ENCODE measurements around the gene HCK. TPM values are rescaled to one million over a fixed set of nuclear protein-coding genes. Genes with fewer than 3 reads are reported as not detected.

HCK gene
- polyA plus RNA-seq, 2 of the 4 experiments (the other 2 are of a cell fraction): 0.06 TPM; not detected in 1

DNA sequence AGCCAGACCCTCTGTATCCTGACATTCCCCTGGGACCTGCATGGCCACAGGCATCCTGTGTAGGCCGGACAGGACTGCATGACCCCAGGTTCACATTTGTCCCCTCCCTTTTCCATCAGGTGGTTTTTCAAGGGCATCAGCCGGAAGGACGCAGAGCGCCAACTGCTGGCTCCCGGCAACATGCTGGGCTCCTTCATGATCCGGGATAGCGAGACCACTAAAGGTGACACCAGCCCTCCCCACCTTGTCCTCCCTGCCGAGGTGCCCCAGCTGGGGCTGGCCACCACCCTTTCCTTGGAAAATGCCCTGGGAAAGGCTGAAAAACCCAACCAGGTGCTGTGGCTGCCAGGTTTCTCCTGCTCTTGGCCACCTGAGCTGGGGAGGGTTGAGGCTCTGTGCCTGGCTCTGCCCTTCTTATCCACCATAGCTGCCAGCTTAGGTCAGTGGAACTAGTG is 27.6 kb downstream of the HCK start:
- TF ChIP-seq JUN (IDR thresholded peaks at IDR 0.05): no peak
- TF ChIP-seq HEYL (CRISPR knock-in tag; IDR thresholded peaks at IDR 0.05): no peak
- no peak for TF ChIP-seq EHF (CRISPR knock-in tag; IDR thresholded peaks at IDR 0.05)
- H3K4me1 ChIP-seq: no peaks in the 10 kb centered on the region
- no peak overlapping the region for H3K4me2 ChIP-seq
- WGBS (ENCODE audit: missing lambda C conversion rate): 56% methylated on average over 8 of the region's 8 CpGs
- H3K4me3 ChIP-seq: no peak overlapping the region
- DNase-seq (ENCODE audit: low read depth in 1 of 2, low spot score in 1 of 2) (no peak), FAIRE-seq (no peak), ATAC-seq (peak in 1 of 2 experiments; percentile 19; a peak in 2 of 6 replicates)
- CTCF ChIA-PET: interaction anchor here (0.6 to 6.7 kb wide), 6 partner anchors 11 to 246 kb away, joined by 3 to 38 read pairs (median 4); no protein-coding TSS in a partner anchor
- POLR2A ChIA-PET: no interaction called here
- no peak overlapping the region for H3K27ac ChIP-seq
- H3K9me3 ChIP-seq: no peaks in the 10 kb centered on the region

GRCh38 chr20:32080783-32081182 is 28.7 kb downstream of the HCK start:
- TF ChIP-seq CHD2 (IDR thresholded peaks at IDR 0.05; ENCODE audit: low read length, partially characterized antibody): no peak
- Histone ChIP-seq H3K27ac (no peak overlapping the region), H3K4me3 (no peak overlapping the region), H3K4me2 (no peak overlapping the region), H3K9me3 (no peaks in the 10 kb centered on the region), H3K4me1 (no peaks in the 10 kb centered on the region)
- 40% methylated on average over 3 of the region's 3 CpGs for WGBS (ENCODE audit: missing lambda C conversion rate)
- no peak for DNase-seq (ENCODE audit: low read depth in 1 of 2, low spot score in 1 of 2)
- POLR2A ChIA-PET: no interaction called here
- ATAC-seq: no peak
- FAIRE-seq: no peak
- CTCF ChIA-PET: interaction anchor here (0.7 to 6.7 kb wide), 5 partner anchors 10 to 228 kb away, joined by 3 to 38 read pairs (median 4); no protein-coding TSS in a partner anchor

GRCh38 chr20:32083469-32083868 is 31.4 kb downstream of the HCK start:
- no peak for DNase-seq (ENCODE audit: low read depth in 1 of 2, low spot score in 1 of 2)
- H3K4me2 ChIP-seq: no peak overlapping the region
- no peak for FAIRE-seq
- TF ChIP-seq FOSL2 (IDR thresholded peaks at IDR 0.05) (no peak), FOSL2 (CRISPR knock-in tag; IDR thresholded peaks at IDR 0.05) (no peak), KDM5A (IDR thresholded peaks at IDR 0.05) (no peak), ZFP36 (IDR thresholded peaks at IDR 0.05; ENCODE audit: borderline replicate concordance, partially characterized antibody) (no peak)
- ATAC-seq: no peak
- H3K4me3 ChIP-seq: no peak overlapping the region
- CTCF ChIA-PET: interaction anchor here (1.4 to 6.7 kb wide), 3 partner anchors 8 to 52 kb away, joined by 3 to 38 read pairs (median 4); no protein-coding TSS in a partner anchor
- H3K27ac ChIP-seq: no peak overlapping the region
- 64% methylated on average over 6 of the region's 6 CpGs for WGBS (ENCODE audit: missing lambda C conversion rate)
- H3K4me1 ChIP-seq: no peaks in the 10 kb centered on the region
- POLR2A ChIA-PET: no interaction called here
- H3K9me3 ChIP-seq: no peaks in the 10 kb centered on the region

DNA sequence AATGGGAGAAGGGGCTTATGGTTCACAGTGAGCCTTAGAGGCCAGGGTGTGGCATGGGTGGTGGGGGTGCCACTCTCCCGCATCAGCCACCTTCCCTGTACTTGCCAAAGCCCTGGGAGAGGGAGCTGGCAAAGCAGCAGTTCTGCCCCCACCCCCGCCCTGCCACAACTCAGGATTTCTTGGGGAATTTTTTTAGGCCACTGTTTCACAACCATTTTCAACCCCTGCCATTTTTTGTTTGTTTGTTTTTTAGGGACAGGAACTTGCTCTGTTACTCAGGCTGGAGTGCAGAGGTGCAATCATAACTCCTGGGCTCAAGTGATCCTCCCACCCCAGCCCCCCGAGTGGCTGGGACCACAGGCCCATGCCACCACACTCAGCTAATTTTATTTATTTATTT is 35.0 kb downstream of the HCK start:
- ATAC-seq (no peak), FAIRE-seq (no peak), DNase-seq (ENCODE audit: low read depth in 1 of 2, low spot score in 1 of 2) (no peak)
- Histone ChIP-seq H3K9me3 (no peaks in the 10 kb centered on the region), H3K4me1 (no peaks in the 10 kb centered on the region), H3K4me2 (no peak overlapping the region), H3K4me3 (no peak overlapping the region), H3K27ac (no peak overlapping the region)
- 52% methylated on average over 2 of the region's 3 CpGs for WGBS (ENCODE audit: missing lambda C conversion rate)
- TF ChIP-seq TP53 (CRISPR knock-in tag; IDR thresholded peaks at IDR 0.05) (no peak), RCOR1 (IDR thresholded peaks at IDR 0.05; ENCODE audit: low read depth, low read length) (no peak), HOXB5 (CRISPR knock-in tag; IDR thresholded peaks at IDR 0.05) (no peak), FOSL2 (IDR thresholded peaks at IDR 0.05) (no peak), FOSL2 (CRISPR knock-in tag; IDR thresholded peaks at IDR 0.05) (no peak), HOXB13 (CRISPR knock-in tag; IDR thresholded peaks at IDR 0.05; ENCODE audit: low read depth) (no peak), CTCF (IDR thresholded peaks at IDR 0.05) (no peak), MAFK (IDR thresholded peaks at IDR 0.05; ENCODE audit: partially characterized antibody) (no peak), BHLHE40 (IDR thresholded peaks at IDR 0.05; ENCODE audit: low read depth, low read length) (no peak), CBX2 (IDR thresholded peaks at IDR 0.05; ENCODE audit: borderline replicate concordance, low read depth) (no peak)
- POLR2A ChIA-PET: no interaction called here
- CTCF ChIA-PET: interaction anchor here (0.6 to 11.5 kb wide), 3 partner anchors 24 to 220 kb away, joined by 3 to 106 read pairs (median 4); no protein-coding TSS in a partner anchor

DNA sequence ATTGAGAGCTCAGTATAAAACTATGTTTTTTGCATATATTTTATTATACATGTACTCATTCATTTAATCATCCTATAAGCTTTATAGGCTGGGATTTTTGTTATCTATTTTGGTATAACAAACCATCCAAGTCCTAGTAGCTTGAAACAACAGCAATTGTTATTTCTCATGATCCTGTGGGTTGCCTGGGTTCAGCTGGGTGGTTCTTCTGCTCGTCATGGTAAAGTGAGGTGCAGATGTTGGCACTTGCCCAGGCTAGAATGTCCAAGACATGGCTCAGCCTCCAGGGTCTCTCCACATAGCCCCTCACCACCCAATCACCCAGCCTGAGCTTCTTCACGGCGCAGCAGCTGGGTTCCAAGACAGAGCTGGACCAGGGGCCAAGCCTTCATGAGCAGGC is 36.7 kb downstream of the HCK start:
- 71% methylated on average over 3 of the region's 3 CpGs for WGBS (ENCODE audit: missing lambda C conversion rate)
- no peak for ATAC-seq
- Histone ChIP-seq H3K27ac (no peak overlapping the region), H3K4me2 (no peak overlapping the region), H3K4me1 (no peaks in the 10 kb centered on the region), H3K9me3 (no peaks in the 10 kb centered on the region), H3K4me3 (no peak overlapping the region)
- no peak for FAIRE-seq
- ChIA-PET POLR2A (no interaction called here), CTCF (interaction anchor here (0.9 to 11.5 kb wide), 4 partner anchors 34 to 236 kb away, joined by 3 to 106 read pairs (median 3); no protein-coding TSS in a partner anchor)
- no peak for DNase-seq (ENCODE audit: low read depth in 1 of 2, low spot score in 1 of 2)
- TF ChIP-seq POLR2AphosphoS2 (conservative IDR thresholded peaks at IDR 0.05; ENCODE audit: low read length) (no peak), GATA3 (IDR thresholded peaks at IDR 0.05; ENCODE audit: borderline replicate concordance) (no peak), HOXA7 (CRISPR knock-in tag; IDR thresholded peaks at IDR 0.05) (no peak), FOSB (CRISPR knock-in tag; IDR thresholded peaks at IDR 0.05) (no peak), HOXB5 (CRISPR knock-in tag; IDR thresholded peaks at IDR 0.05) (no peak), CBX2 (IDR thresholded peaks at IDR 0.05; ENCODE audit: borderline replicate concordance, low read depth) (no peak), SMC3 (IDR thresholded peaks at IDR 0.05) (no peak), ZSCAN20 (CRISPR knock-in tag; IDR thresholded peaks at IDR 0.05) (no peak)
- TF ChIP-seq, protein P1, sequence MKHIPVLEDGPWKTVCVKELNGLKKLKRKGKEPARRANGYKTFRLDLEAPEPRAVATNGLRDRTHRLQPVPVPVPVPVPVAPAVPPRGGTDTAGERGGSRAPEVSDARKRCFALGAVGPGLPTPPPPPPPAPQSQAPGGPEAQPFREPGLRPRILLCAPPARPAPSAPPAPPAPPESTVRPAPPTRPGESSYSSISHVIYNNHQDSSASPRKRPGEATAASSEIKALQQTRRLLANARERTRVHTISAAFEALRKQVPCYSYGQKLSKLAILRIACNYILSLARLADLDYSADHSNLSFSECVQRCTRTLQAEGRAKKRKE (CRISPR knock-in tag; IDR thresholded peaks at IDR 0.05; ENCODE audit: low read depth): no peak
- TF ChIP-seq, protein P2, sequence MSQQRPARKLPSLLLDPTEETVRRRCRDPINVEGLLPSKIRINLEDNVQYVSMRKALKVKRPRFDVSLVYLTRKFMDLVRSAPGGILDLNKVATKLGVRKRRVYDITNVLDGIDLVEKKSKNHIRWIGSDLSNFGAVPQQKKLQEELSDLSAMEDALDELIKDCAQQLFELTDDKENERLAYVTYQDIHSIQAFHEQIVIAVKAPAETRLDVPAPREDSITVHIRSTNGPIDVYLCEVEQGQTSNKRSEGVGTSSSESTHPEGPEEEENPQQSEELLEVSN (IDR thresholded peaks at IDR 0.05; ENCODE audit: borderline replicate concordance, low read depth): no peak
